NCI-H2171 (cell line): ENCODE results near the gene STON2.
"Not testable (repeated sequence)": the region's sequence is repeated elsewhere in the genome, so short reads cannot be mapped to it uniquely, and the experiment has no call there.

ENCODE experiments used
- DNase-seq: peaks from one replicate; lab custom pipeline; 2025; lab: John Stamatoyannopoulos, UW

The STON2 gene

DNA sequence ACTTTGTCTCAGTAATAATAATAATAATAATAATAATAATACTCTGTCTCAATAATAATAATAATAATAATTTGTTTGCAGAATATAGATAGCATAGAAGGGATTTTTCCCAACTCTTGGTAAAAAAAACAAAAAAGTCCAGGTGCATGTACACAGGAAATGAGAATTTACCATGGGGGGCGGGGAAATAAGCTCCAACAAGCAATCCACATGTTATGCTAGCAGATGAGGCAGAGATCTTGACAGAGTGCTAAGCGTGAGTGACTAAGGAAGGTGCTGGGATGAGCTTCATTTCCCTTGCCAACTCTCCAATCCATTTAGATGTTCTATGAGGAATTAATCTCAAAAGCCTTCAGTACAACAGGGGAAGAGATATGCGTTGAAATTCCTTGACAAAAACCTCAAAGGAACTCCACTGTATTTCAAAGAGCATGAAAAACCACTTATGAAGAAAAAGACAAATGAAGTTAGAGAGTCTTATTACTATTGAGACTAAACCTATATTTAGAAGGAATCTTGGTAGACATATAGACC lies 134.4 kb downstream of the STON2 start:
- DNase-seq: no peak

DNA sequence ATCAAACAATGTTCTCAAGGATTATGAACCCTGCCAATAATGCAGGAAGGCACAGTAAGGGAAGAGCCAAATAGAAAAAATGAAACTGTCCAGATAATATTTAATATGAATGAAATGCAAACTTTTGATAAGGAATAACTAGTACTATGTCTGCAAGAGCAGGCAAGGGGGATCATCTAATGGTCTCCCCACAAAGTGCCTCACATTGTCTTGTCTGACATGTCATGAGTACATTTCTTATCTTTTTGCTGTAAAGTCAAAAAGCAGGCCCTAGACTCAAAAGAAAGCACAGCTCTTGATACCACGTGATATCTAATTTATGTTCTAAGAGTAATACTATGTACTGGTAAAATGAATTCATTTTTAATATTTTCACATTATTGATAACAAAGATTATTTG lies 135.5 kb downstream of the STON2 start:
- DNase-seq: no peak

GRCh38 chr14:81263777-81264410 lies 136.2 kb downstream of the STON2 start:
- no peak for DNase-seq

DNA sequence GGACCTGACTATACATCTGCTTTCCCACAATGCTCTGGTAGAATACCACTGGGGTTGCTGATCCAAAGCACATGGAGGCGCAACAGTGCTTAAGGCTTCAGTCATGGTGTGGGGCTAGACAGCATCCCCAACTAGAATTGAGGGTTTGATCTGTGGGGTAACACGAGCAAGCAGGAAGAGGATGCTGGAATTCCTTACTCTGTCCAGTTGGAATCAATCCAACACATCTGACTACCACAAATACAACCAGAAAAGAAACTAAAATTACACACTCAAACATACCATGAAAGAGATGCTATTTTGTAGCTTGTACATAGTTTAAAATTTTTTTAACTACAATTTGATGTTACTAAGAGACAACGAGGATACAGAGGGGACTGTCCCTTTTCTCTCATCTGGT lies 138.9 kb downstream of the STON2 start:
- no peak for DNase-seq

GRCh38 chr14:81260732-81261131 lies 139.4 kb downstream of the STON2 start:
- no peak for DNase-seq

DNA sequence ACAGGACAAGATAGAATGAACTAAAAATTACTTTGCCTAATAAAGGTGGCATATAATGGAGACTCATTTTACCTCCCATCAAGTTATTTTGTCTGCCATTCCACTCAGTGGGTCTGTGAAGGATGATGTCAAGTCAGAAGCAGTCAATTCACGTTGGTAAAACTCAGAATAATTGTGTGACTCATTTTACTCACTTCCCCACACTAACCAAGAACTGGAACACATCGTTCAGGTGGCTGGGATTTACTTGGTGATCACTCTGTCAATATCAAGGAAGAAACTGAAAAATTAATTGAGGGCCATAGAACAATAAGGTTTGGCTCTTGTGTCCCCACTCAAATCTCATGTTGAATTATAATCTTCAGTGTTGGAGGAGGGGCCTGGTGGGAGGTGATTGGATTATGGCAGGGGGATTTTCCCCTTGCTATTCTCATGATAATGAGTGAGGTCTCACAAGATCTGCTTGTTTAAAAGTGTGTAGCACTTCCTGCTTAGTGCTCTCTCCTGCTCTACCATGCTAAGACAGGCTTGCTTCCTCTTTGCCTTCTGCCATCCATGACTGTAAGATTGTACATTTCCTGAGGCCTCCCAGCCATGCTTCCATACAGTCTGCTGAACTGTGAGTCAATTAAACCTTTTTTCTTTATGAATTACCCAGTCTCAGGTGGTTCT lies 143.7 kb downstream of the STON2 start:
- no peak for DNase-seq

DNA sequence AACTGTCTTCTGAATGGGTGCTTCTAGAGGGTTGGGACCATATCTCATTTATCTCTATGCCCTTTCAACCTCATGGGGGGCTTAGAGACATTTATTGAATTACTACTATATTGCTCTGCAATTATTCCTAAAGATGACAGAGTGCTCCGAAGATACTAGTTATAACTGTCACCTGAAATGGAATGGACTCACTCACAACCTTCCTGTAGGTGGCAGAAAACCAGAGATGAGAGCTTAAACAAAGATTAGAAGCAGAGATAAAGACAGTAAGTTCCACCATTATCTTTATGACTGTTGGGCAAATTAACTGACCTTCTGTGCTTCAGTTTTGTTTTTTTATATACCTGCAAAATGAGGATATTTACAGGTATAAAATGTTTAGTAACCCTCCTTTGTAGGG lies 147.8 kb downstream of the STON2 start:
- no peak for DNase-seq

GRCh38 chr14:81247271-81247766 lies 152.8 kb downstream of the STON2 start:
- DNase-seq: no peak

DNA sequence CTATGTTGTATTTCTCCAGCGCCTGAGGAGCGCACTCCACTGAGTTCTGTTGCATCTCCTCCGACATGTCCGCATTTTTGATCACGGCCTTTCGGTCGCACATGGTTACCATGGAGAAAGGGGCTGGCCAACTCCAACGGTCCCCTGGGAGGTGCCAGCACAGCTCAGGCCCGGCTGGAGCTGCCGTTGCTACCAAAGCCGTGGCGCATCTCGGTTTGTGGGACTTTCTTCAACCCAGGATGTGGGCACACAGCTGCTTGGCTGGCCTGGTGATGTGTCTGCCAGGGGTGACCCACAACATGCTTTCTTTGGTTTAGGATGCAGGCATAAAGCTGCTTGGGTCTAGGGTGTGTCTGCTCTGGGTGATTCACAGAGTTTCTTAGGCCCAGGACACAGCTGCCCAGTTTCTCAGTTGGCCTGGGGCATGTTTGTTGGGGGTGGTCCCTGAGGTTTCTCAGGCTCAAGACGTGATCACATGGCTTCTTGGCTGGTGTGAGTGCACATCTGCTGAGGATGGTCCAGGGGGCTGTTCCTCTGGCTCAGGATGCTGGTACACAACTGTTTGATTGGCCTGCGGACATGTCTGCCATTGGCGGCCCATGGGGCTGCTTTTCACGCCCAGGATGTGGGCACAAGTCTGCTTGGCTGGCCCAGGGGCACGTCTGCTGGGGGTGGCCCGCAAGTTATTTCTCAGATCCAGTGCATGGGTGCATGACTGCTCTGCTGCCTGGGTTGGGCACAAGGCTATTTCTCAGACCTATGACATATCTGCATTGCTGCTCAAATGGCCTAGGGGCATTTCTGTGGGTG lies 153.5 kb downstream of the STON2 start:
- no peak for DNase-seq

DNA sequence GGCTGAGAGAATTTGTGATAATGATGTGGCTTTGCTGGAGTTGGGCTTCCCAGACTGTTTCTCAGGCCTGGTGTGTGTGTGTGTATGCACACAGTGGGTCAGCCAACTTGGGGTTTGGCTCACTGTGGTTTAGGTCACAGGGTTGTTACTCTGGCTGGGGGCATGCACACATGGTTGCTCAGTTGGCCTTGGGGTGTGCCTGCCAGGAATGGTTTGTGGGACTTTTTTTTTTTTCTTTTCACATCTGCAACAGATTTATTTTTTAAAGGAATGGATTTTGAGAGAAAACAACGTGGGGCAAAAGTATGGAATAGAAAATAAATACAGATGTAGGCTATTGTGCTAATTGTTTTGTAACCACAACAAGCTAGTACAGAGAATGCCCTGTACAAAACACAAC lies 154.4 kb downstream of the STON2 start:
- no peak for DNase-seq

DNA sequence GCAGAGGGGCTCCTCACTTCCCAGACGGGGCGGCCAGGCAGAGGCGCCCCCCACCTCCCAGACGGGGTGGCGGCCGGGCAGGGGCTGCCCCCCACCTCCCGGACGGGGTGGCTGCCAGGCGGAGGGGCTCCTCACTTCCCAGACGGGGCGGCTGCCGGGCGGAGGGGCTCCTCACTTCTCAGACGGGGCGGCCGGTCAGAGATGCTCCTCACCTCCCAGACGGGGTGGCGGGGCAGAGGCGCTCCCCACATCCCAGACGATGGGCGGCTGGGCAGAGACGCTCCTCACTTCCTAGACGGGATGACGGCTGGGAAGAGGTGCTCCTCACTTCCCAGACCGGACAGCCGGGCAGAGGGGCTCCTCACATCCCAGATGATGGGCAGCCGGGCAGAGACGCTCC lies 155.7 kb downstream of the STON2 start:
- DNase-seq: not testable (repeated sequence)

DNA sequence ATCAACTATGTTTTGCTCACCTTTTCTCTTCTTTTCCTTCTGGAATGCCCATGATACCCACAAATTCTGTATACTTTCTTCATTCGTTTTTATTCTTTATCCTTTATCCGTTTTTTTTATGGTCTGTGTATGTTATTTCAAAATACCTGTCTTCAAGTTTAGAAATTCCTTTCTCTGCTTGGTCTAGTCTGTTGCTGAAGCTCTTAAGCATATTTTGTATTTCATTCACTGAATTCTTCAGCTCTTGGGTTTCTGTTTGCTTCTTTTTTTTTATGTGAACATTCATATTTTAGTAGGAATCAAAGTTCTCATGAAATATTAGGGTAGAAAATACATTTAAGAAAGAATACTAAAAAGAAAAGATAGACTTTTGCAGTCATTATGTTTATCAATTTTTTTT lies 156.6 kb downstream of the STON2 start:
- DNase-seq: no peak

DNA sequence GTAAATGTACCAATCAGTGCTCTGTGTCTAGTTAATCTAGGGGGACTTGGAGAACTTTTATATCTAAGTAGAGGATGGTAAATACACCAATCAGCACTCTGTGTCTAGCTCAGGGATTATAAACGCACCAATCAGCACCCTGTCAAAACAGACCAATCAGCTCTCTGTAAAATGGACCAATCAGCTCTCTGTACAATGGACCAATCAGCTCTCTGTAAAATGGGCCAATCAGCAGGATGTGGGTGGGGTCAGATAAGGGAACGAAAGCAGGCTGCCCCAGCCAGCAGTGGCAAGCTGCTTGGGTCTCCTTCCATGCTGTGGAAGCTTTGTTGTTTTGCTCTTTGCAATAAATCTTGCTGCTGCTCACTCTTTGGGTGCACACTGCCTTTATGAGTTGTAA lies 163.3 kb downstream of the STON2 start:
- DNase-seq: not testable (repeated sequence)

DNA sequence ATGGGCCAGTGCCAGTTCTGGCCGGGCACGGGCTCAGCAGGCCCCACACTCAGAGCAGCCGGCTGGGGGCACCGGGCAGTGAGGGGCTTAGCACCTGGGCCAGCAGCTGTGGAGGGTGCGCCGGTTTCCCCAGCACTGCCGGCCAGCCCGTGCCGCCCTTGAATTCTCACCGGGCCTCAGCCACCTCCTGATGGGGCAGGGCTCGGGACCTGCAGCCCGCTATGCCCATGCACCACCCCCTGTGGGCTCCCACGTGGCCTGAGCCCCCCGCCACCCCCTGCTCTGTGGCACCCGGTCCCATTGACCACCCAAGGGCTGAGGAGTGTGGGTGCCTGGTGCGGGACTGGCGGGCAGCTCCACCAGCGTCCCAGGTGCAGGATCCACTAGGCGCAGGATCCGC lies 164.0 kb downstream of the STON2 start:
- DNase-seq: no peak

DNA sequence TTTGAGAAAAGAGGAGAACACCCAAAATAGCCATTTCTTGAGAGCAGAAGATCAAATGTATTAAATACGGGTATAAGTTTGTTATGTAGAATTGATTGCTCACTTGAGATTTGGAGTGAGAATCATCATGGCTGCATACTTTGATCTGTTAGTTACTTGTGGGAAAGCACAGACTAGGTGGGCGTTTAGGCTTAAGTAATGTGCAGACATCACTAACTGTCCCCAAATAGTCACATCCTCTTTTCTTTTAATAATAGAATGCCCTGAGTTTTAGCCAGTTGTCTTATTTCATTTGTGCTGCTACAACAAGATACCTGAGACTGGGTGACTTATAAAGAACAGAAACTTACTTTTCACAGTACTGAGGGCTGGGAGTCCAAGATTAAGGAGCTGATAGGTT lies 165.0 kb downstream of the STON2 start:
- DNase-seq: no peak

DNA sequence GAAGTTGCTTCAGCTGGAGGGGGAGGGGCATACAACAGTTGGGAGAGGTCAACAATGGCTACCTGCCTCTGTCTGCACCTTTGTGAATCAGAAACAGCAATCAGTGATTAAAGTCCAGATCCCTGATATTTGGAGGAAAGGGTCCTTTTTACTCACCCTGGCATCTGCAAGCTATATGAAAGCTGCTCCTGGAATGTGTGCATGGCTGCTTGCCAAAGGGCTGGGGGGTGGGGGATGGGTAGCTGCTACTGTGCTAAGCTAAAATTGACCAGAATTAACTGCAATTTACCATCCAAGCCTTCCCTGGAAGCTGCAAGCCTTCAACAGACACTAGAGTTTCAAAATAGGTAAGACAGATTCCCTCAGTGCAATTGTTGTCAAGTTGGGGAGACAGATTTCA lies 165.8 kb downstream of the STON2 start:
- no peak for DNase-seq

- DNase-seq: no peak
Observed at GRCh38 chr14:81233615-81234014, 166.5 kb downstream of the STON2 start.

GRCh38 chr14:81231540-81231939 lies 168.6 kb downstream of the STON2 start:
- DNase-seq: no peak

DNA sequence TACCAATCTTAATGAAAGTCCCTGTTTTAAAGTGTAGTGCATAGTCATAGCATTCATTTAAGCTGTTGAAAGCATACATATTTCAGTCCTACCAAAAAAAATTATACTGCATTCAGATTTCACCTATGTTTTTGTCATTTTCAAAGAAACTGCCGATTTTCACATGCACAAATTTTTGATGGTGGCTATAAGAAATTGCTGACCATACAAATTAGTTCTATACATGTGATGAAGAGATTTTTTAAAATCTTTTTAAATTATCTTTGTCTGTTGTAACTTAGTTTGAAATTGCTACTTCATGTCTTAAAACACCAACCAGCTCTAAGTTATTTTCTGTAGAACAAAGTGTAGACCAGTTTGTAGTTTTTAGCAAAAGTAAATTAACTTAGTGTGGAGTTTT lies 175.9 kb downstream of the STON2 start:
- no peak for DNase-seq

DNA sequence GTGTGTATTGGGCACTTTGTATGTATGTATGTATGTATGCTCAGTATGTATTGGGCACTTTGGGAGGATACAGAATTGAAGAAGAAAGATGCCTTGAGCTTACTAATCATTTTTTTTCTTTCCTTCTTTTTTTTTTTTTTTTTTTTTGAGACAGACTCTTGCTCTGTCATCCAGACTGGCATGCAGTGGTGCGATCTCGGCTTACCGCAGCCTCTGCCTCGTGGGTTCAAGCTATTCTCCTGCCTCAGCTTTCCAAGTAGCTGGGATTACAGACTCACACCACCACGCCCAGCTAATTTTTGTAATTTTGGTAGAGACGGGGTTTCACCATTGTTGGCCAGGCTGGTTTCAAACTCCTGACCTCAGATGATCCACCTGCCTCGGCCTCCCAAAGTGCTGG lies 176.3 kb downstream of the STON2 start:
- DNase-seq: not testable (repeated sequence)

DNA sequence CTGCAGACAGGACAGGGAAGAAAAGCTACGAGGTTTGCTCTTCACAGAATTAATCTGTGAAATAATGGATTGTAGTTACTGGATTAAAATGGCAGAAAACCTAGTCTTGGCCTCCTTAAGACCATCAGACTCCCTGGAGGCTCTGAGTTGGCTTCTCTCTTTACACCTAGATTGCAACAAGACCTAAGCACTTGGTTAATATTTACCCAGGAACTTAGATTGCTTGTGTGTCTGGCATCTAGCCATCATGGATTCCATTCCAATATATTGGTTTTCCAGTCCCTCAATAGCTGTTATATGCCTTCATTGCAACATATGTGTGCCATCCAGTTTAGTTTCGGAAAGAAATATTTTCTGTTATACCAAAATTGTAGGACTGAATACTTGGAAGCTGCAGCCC lies 177.4 kb downstream of the STON2 start:
- no peak for DNase-seq

DNA sequence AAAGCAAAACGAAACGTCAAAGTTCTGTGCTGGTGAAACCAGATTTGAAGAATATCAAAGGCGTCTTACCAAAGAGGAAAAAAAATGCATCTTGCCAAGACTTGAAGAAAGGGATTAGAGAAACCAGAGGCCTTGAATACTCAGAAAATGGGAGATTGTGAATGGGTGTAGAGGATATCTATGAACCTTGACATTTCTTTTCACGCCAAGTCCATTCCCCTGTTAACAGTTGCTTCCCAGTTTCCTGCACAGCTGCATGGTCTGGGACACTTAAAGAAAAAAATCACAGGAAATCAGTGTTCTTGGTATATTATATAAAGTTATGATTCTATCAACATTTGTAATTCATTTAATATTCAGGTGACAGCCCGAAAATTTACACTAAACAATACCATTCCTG lies 178.0 kb downstream of the STON2 start:
- DNase-seq: no peak

DNA sequence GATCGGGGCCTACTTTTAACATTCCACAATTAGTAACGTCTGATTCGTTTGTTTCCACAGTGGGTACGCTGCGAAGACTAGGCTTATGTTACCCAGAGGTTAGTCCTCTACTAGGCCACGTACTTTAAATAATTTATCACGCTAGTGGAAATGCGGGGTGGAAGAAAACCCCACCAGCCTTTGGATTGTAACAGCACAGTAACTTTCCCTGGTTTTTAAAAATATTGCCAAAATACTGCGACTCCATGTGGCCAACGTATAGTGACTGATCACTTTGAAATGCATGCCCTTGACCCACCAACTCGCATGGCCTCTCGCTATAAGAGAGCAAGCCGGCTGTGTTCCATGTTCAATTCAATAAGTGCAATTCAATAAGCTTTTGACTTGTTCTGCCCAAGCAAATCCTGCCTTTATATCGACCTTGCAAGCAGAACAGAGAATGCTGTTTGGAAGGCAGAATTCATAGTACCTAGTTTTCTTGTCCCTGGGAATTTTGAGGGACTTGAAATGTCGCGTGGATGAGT lies 178.5 kb downstream of the STON2 start:
- DNase-seq: no peak
